ENCODE results near the gene ABCC5.
"Not testable (repeated sequence)": the region's sequence is repeated elsewhere in the genome, so short reads cannot be mapped to it uniquely, and the experiment has no call there.

ABCC5 gene

GRCh38 chr3:183884427-183885296 lies 133.0 kb downstream of the ABCC5 start, which contains the start of gene PARL:
TSS of gene PARL (minus strand) at chr3:183884880. CDS start at chr3:183884846, 34 bp downstream.
- DNase-seq, result peak; percentile 90

GRCh38 chr3:183884097-183884426 lies 133.6 kb downstream of the ABCC5 start:
- no peak for DNase-seq

- DNase-seq, result no peak
Observed at GRCh38 chr3:183883291-183884096, 134.2 kb downstream of the ABCC5 start.

DNA sequence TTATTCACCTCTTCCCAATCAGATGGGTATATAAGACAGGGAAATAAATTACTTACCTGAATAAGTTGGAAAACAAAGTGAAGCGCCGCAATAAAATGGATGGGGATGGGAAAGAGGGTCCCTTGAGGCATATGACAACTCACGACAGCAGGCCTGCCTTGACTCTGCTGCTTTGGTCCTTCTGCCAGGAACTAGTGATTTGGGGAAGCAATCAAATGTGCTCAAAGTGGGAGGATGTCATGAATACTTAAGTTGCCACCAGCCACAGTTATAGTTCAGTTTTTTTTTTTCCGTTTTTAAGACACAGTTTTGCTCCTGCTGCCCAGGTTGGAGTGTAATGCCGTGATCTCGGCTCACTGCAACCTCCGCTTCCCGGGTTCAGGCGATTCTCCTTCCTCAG lies 137.6 kb downstream of the ABCC5 start:
- no peak for DNase-seq

- DNase-seq, result no peak
Observed at GRCh38 chr3:183879243-183879642, 138.4 kb downstream of the ABCC5 start.

DNA sequence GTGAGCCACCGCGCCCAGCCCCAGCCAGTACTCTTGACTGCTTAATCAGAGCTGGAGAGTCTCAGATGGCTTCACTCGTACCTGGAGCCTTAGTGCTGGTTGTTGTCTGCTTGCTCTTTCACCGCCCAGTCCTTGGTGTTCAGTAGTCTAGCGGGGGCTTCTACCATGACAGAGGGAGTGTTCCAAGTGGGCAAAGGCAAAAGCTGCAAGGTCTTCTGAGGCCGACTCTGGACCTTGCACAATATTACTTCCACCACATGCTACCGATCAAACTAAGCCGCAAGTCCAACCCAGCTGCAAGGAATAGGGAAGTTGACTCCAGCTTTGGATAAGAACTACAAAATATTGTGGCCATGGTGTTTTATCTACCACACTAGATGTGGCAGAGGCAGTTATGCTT lies 139.6 kb downstream of the ABCC5 start:
- DNase-seq, result no peak

DNA sequence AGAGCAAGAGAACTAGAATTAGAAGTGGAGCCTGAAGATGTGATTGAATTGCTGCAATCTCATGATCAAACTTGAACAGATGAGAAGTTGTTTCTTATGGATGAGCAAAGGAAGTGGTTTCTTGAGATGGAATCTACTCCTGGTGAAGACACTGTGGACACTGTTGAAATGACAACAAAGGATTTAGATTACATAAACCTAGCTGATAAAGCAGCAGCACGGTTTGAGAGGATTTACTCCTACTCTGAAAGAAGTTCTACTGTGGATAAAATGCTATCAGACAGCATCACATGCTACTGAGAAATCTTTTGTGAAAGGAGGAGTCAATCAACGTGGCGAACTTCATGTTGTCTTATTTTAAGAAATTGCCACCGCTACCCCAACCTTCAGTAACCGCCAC lies 140.5 kb downstream of the ABCC5 start:
- not testable (repeated sequence) for DNase-seq

- no peak for DNase-seq
Observed at GRCh38 chr3:183875411-183875810, 142.3 kb downstream of the ABCC5 start.

GRCh38 chr3:183873914-183874313 lies 143.8 kb downstream of the ABCC5 start:
- no peak for DNase-seq

DNA sequence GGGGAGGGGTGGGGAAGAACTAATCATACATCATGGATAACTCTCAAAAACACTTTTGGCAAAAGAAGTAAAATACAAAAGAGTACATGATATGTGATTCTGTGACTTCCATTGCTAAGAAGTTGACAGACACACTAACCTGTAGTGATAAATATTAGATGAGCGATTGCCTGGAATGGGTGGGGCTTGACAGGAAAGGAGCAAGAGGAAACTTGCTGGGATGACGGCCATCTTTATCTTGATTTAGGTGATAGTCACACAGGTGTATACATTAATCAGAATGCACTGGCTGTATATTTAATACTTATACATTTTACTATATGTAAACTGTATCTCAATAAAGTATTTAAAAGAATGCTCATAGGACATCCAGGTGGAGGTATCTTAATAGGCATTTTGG lies 146.1 kb downstream of the ABCC5 start:
- DNase-seq, result no peak

- DNase-seq, result no peak
Observed at GRCh38 chr3:183870563-183870962, 147.1 kb downstream of the ABCC5 start.

Measured in HCEC 1CT (cell line).